OCI-LY7 (cell line): ENCODE measurements around the gene TAB2.

ENCODE experiments used
- EZH2phosphoT487 ChIP-seq: fragments of 200-600 bp; sonication (generic); IDR thresholded peaks from 2 replicates; pipeline ENCODE4 v1.6.1; 2018; ENCODE audit warnings: low read depth, borderline replicate concordance, mild to moderate bottlenecking, mixed run types, antibody characterized with exemption, low read length, moderate library complexity, mixed read lengths
- TF ChIP-seq, protein P1 (sequence below): fragments of 200-600 bp; sonication (generic); conservative IDR thresholded peaks from 2 replicates; pipeline ENCODE4 v1.5.1; 2014; ENCODE audit warnings: mild to moderate bottlenecking, antibody characterized with exemption, low read length, moderate library complexity, mixed read lengths

DNA sequence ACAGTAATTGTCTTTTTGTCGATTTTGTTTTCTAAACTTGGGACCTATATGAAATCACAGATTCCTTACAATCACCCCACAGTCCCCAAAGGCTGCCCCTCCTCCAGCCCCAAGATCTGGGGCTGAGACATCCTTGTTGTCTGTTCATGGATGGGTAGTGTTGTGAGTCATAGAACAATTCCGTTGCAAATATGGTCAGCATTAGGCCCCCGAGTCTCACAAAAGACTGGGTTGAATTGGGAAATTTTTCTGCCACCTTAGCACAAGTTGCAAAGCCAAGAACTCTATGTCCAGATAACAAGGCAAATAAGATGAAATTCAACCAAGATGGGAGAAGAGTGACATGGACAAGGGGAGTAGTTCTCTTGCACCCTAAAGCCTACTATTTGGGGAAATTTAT lies 10.5 kb upstream of the TAB2 start:
- TF ChIP-seq, protein P1, sequence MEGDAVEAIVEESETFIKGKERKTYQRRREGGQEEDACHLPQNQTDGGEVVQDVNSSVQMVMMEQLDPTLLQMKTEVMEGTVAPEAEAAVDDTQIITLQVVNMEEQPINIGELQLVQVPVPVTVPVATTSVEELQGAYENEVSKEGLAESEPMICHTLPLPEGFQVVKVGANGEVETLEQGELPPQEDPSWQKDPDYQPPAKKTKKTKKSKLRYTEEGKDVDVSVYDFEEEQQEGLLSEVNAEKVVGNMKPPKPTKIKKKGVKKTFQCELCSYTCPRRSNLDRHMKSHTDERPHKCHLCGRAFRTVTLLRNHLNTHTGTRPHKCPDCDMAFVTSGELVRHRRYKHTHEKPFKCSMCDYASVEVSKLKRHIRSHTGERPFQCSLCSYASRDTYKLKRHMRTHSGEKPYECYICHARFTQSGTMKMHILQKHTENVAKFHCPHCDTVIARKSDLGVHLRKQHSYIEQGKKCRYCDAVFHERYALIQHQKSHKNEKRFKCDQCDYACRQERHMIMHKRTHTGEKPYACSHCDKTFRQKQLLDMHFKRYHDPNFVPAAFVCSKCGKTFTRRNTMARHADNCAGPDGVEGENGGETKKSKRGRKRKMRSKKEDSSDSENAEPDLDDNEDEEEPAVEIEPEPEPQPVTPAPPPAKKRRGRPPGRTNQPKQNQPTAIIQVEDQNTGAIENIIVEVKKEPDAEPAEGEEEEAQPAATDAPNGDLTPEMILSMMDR: no peak
- TF ChIP-seq EZH2phosphoT487: no peak
